Upper lobe of right lung (tissue), 1 donor: ENCODE data around the gene C11orf91. TPM values are rescaled to one million over a fixed set of nuclear protein-coding genes. Genes with fewer than 3 reads are reported as not detected.

ENCODE experiments used
- ATAC-seq: fragments of 200-7000 bp; cut with Tn5 transposase; one replicate; pipeline ENCODE4 v1.9.1; 2020; ENCODE audit warnings: mild to moderate bottlenecking, moderate library complexity
- DNase-seq: peaks from one replicate; pipeline ENCODE4 v3.0.0-alpha.2; 2020
- H3K27ac ChIP-seq: fragments of 200-600 bp; one replicate; pipeline ENCODE4 v1.8.0; 2022
- H3K27me3 ChIP-seq: fragments of 200-600 bp; one replicate; pipeline ENCODE4 v1.8.0; 2022; ENCODE audit warnings: mild to moderate bottlenecking
- H3K36me3 ChIP-seq: fragments of 200-600 bp; one replicate; pipeline ENCODE4 v1.8.0; 2022
- H3K4me1 ChIP-seq: fragments of 200-600 bp; one replicate; pipeline ENCODE4 v1.8.0; 2022
- H3K4me3 ChIP-seq: fragments of 200-600 bp; one replicate; pipeline ENCODE4 v1.8.0; 2022; ENCODE audit warnings: mild to moderate bottlenecking
- H3K9me3 ChIP-seq: fragments of 200-600 bp; one replicate; pipeline ENCODE4 v1.8.0; 2022
- intact Hi-C: fragments of 100-400 bp; cut with DNase I; formaldehyde crosslinking; loops from one replicate; pipeline ENCODE4 v1.11.0; 2022
- total RNA-seq: library from RNA; stranded (reverse); fragmentation: NEBNext Ultra II Directional; extraction: Animal tissue kit (Norgen Biotek cat#: 25700); gene quantifications from one replicate; pipeline ENCODE4 v1.2.1, GENCODE V29; 2021
- TF ChIP-seq, protein P1 (sequence below): fragments of 200-600 bp; IDR thresholded peaks from one replicate; pipeline ENCODE4 v1.8.0; 2022; ENCODE audit warnings: antibody characterized with exemption
- donor health status: DM: no; HTN: yes; CAD: no; lungs with severe emphysema.

The C11orf91 gene
- total RNA-seq, 1 donor from 2014 or later, result 1.5 TPM

DNA sequence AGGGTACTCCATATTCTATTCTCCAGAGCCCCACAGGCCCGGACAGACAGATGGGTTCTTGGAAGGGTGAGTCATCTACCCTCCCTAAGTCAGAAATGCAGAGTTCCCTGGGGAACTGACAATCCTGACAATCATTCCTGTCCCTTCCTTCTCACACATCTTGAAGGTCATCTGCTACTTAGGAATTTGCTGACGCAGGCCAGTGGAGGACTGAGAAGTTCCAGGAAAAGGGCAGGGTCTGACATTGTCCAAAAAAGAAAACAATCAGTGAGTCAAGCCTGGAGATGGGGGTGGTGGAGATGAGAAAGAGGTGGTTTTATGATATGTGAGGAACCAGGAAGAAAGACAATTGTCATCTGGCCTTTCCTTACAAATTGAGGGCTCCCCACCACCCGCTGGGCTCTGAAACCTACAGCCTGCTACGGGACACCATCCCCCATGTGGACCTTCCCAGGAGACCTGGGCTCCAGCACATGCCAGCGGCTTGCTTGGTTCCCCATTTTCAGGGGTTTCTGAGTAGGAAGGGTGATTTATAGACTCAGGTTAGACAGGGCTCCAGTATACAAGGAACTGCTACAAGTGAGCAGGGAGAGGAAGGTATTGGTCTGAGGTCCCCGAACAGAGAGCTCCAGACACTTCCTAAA is 22.7 kb upstream of the C11orf91 start:
- no peaks in the 10 kb centered on the region for H3K9me3 ChIP-seq
- TF ChIP-seq, protein P1, sequence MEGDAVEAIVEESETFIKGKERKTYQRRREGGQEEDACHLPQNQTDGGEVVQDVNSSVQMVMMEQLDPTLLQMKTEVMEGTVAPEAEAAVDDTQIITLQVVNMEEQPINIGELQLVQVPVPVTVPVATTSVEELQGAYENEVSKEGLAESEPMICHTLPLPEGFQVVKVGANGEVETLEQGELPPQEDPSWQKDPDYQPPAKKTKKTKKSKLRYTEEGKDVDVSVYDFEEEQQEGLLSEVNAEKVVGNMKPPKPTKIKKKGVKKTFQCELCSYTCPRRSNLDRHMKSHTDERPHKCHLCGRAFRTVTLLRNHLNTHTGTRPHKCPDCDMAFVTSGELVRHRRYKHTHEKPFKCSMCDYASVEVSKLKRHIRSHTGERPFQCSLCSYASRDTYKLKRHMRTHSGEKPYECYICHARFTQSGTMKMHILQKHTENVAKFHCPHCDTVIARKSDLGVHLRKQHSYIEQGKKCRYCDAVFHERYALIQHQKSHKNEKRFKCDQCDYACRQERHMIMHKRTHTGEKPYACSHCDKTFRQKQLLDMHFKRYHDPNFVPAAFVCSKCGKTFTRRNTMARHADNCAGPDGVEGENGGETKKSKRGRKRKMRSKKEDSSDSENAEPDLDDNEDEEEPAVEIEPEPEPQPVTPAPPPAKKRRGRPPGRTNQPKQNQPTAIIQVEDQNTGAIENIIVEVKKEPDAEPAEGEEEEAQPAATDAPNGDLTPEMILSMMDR, result no peak
- DNase-seq, result no peak
- H3K27me3 ChIP-seq, result no peaks in the 10 kb centered on the region
- peaks cover 29% of the 10 kb centered on the region for H3K36me3 ChIP-seq
- peak; percentile 53 for ATAC-seq
- H3K4me1 ChIP-seq, result peaks cover 61% of the 10 kb centered on the region
- intact Hi-C loops, result no loop called here
- no peak overlapping the region for H3K4me3 ChIP-seq
- H3K27ac ChIP-seq, result peak overlapping the region; percentile 82

DNA sequence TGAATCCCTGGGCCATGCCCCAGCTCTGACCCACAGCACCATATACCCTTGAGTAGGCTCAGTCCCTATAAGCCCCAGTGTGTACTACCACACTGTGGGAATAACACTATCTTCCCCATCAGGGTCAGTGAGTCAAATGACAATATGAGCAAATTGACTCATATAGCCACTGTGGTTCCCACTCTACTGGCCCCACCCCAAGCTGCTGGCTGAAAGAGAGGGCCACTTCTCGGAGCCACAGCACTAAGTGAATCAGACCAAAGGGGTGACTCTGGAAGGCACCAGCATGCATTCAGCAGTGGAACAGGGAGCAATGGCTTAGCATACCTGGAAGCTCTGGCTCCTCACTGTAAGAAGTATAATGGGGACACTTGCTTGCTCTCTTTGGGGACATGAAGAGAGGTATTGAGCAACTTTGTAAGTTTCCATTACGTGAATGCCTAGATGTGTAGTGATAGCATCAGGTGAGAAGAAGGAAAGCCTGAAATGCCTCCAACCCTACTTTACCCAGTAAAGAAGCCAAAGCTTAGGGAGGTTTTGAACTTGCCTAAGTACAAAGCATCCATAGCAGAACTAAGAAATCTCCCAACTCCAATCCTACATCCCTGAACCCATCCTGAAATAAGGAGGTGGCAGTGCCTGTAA is 22.1 kb upstream of the C11orf91 start:
- ATAC-seq (peak; percentile 70), DNase-seq (no peak)
- TF ChIP-seq, protein P1, result no peak
- H3K36me3 ChIP-seq, result peaks cover 35% of the 10 kb centered on the region
- H3K27me3 ChIP-seq, result no peaks in the 10 kb centered on the region
- peak overlapping the region; percentile 82 for H3K27ac ChIP-seq
- peaks cover 61% of the 10 kb centered on the region for H3K4me1 ChIP-seq
- intact Hi-C loops, result no loop called here
- H3K9me3 ChIP-seq, result no peaks in the 10 kb centered on the region
- no peak overlapping the region for H3K4me3 ChIP-seq

DNA sequence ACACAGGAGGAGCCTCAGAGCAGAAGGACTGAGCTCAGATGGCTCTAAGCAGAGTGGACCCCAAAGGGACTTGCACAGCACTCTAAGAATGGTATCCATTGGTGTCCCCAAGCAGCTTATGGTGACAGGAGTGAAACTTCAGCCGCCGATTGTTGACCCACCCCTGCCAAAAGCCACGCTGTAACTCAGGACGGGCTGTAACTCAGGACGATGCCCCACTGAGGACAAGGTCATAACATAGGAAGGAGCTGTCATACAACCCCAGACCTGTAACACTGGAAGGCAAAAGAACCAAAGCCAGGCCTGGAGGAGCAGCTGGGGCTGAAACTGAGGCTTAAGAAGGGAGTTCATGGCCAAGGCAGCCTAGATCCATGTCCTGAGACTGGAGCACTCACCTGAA is 21.4 kb upstream of the C11orf91 start:
- no peaks in the 10 kb centered on the region for H3K9me3 ChIP-seq
- H3K27ac ChIP-seq, result peak overlapping the region; percentile 82
- TF ChIP-seq, protein P1, result no peak
- no peak overlapping the region for H3K4me3 ChIP-seq
- ATAC-seq, result no peak
- H3K4me1 ChIP-seq, result peaks cover 61% of the 10 kb centered on the region
- no peaks in the 10 kb centered on the region for H3K27me3 ChIP-seq
- no peak for DNase-seq
- intact Hi-C loops, result no loop called here
- H3K36me3 ChIP-seq, result peaks cover 42% of the 10 kb centered on the region

DNA sequence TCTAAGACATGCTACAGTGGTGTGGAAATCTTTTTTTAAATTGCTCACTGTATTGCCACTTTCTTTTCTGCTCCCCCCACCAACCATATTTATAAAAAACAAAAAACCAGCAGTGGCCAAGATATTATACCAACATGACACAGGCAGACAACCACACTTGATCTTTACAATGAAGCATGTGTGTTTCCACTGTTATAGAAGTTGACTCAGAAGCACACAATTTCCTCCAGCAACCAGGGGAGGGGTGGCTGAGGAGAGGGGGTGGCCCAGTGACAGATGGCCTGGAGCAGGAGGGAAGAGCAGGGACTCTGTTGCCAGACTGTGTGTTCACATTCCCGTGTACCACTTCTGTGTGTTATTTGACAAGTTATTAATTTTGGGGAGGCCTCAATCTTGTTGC is 20.8 kb upstream of the C11orf91 start:
- H3K27me3 ChIP-seq, result no peaks in the 10 kb centered on the region
- ATAC-seq (no peak), DNase-seq (no peak)
- peaks cover 62% of the 10 kb centered on the region for H3K4me1 ChIP-seq
- H3K36me3 ChIP-seq, result peaks cover 48% of the 10 kb centered on the region
- no peaks in the 10 kb centered on the region for H3K9me3 ChIP-seq
- intact Hi-C loops, result no loop called here
- no peak overlapping the region for H3K4me3 ChIP-seq
- no peak overlapping the region for H3K27ac ChIP-seq
- TF ChIP-seq, protein P1, result no peak

DNA sequence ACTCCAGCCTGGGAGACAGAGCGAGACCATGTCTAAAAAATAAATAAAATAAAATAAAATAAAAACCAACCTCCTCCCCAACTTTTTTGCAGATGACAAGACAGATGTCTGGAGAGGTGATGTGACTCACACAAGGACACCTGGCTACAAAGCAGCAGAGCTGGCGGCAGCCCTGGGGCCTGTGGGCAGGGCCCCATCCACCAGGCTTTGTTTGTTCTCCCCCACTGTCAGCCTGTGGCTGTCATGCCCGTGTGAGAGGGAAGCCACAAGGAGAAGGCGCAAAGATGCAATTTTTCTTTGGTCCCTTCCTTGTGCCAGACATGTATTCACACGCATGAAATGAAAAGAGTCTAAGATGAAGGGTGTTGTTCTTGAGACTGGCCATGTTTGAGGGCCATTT is 19.0 kb upstream of the C11orf91 start:
- Histone ChIP-seq H3K27me3 (no peaks in the 10 kb centered on the region), H3K4me1 (peaks cover 52% of the 10 kb centered on the region), H3K9me3 (no peaks in the 10 kb centered on the region), H3K36me3 (peaks cover 65% of the 10 kb centered on the region), H3K4me3 (no peak overlapping the region), H3K27ac (no peak overlapping the region)
- DNase-seq, result no peak
- TF ChIP-seq, protein P1, result no peak
- no peak for ATAC-seq
- intact Hi-C loops, result no loop called here
